Measurements from ENCODE around the gene CCR5AS.

Gene CCR5AS

GRCh38 chr3:46358466-46358865 is 48.4 kb downstream of the CCR5AS start:
- TF ChIP-seq ZFX (IDR thresholded peaks at IDR 0.05; ENCODE audit: borderline replicate concordance) = no peak
- TF ChIP-seq CTCF (IDR thresholded peaks at IDR 0.05) = no peak
- no peak overlapping the region for H3K27ac ChIP-seq

- TF ChIP-seq CTCF (IDR thresholded peaks at IDR 0.05) = no peak
- no peak overlapping the region for H3K27ac ChIP-seq
Observed at GRCh38 chr3:46356909-46357308, 50.0 kb downstream of the CCR5AS start.

GRCh38 chr3:46356276-46356675 is 50.6 kb downstream of the CCR5AS start:
- TF ChIP-seq ZFX (IDR thresholded peaks at IDR 0.05; ENCODE audit: borderline replicate concordance) (no peak), CTCF (IDR thresholded peaks at IDR 0.05) (no peak)
- no peak overlapping the region for H3K27ac ChIP-seq

GRCh38 chr3:46354984-46355383 is 51.9 kb downstream of the CCR5AS start:
- TF ChIP-seq ZFX (IDR thresholded peaks at IDR 0.05; ENCODE audit: borderline replicate concordance) (no peak), CTCF (IDR thresholded peaks at IDR 0.05) (no peak)
- no peak overlapping the region for H3K27ac ChIP-seq

GRCh38 chr3:46354478-46354877 is 52.4 kb downstream of the CCR5AS start:
- no peak for TF ChIP-seq ZFX (IDR thresholded peaks at IDR 0.05; ENCODE audit: borderline replicate concordance)
- no peak for TF ChIP-seq CTCF (IDR thresholded peaks at IDR 0.05)
- H3K27ac ChIP-seq = no peak overlapping the region

GRCh38 chr3:46353647-46354410 is 53.0 kb downstream of the CCR5AS start, which contains the start of gene CCR2:
Gene CCR2, plus strand, starts transcription at chr3:46354111. Its CDS starts 3,417 bp downstream, at chr3:46357528.
- H3K27ac ChIP-seq = no peak within 1 kb of the TSS
- TF ChIP-seq ZFX (IDR thresholded peaks at IDR 0.05; ENCODE audit: borderline replicate concordance) (no peak), CTCF (IDR thresholded peaks at IDR 0.05) (no peak)

GRCh38 chr3:46353090-46353489 is 53.8 kb downstream of the CCR5AS start:
- H3K27ac ChIP-seq = no peak overlapping the region
- no peak for TF ChIP-seq ZFX (IDR thresholded peaks at IDR 0.05; ENCODE audit: borderline replicate concordance)
- TF ChIP-seq CTCF (IDR thresholded peaks at IDR 0.05) = no peak

Measured in 22Rv1 (cell line).